Measurements from ENCODE around the gene ATL1.

The ATL1 gene

GRCh38 chr14:50530358-50530757 lies 29.6 kb upstream of the ATL1 start:
- ChIA-PET CTCF (no interaction called here), POLR2A (no interaction called here)
- no peak for TF ChIP-seq CTCF (IDR thresholded peaks at IDR 0.05; ENCODE audit: control extremely low read depth, extremely low read depth, low read depth, missing control alignments)
- no peak for DNase-seq (ENCODE audit: extremely low spot score)

GRCh38 chr14:50530794-50531365 lies 29.1 kb upstream of the ATL1 start:
- POLR2A ChIA-PET: no interaction called here
- TF ChIP-seq CTCF (IDR thresholded peaks at IDR 0.05; ENCODE audit: control extremely low read depth, extremely low read depth, low read depth, missing control alignments): no peak
- DNase-seq (ENCODE audit: extremely low spot score): no peak
- CTCF ChIA-PET: interaction anchor here (1.6 to 2.4 kb wide), 4 partner anchors 8 to 213 kb away, joined by 5 to 8 read pairs (median 7); no protein-coding TSS in a partner anchor

GRCh38 chr14:50531595-50532501 lies 28.1 kb upstream of the ATL1 start:
- DNase-seq (ENCODE audit: extremely low spot score): peak; percentile 36
- POLR2A ChIA-PET: interaction anchor here (0.6 kb wide), 1 partner anchor 424 kb away, joined by 6 read pairs; no protein-coding TSS in a partner anchor

GRCh38 chr14:50532502-50533240 lies 27.3 kb upstream of the ATL1 start, which contains the start of gene MAP4K5:
Gene MAP4K5 (minus strand): TSS chr14:50532569. CDS start chr14:50532049, 520 bp downstream.
- peak; percentile 94 for DNase-seq (ENCODE audit: extremely low spot score)
- ChIA-PET CTCF (interaction anchor here (0.7 to 2.4 kb wide), 15 partner anchors 10 to 681 kb away, joined by 3 to 24 read pairs (median 4); partner anchors contain the start of gene NEMF), POLR2A (interaction anchor here (0.6 kb wide), 1 partner anchor 424 kb away, joined by 6 read pairs; no protein-coding TSS in a partner anchor)
- peak; percentile 92 for TF ChIP-seq CTCF (IDR thresholded peaks at IDR 0.05; ENCODE audit: control extremely low read depth, extremely low read depth, low read depth, missing control alignments)

More at GRCh38 chr14:50531595-50532501, 28.1 kb upstream of the ATL1 start:
- TF ChIP-seq CTCF (IDR thresholded peaks at IDR 0.05; ENCODE audit: control extremely low read depth, extremely low read depth, low read depth, missing control alignments): no peak
- CTCF ChIA-PET: interaction anchor here (0.7 to 2.4 kb wide), 13 partner anchors 9 to 680 kb away, joined by 3 to 24 read pairs (median 4); partner anchors contain the start of gene NEMF

- DNase-seq (ENCODE audit: extremely low spot score): no peak
- CTCF ChIA-PET: interaction anchor here (0.7 to 2.4 kb wide), 5 partner anchors 190 to 226 kb away, joined by 3 to 24 read pairs (median 4); no protein-coding TSS in a partner anchor
- TF ChIP-seq CTCF (IDR thresholded peaks at IDR 0.05; ENCODE audit: control extremely low read depth, extremely low read depth, low read depth, missing control alignments): no peak
- POLR2A ChIA-PET: no interaction called here
These were observed 26.7 kb upstream of the ATL1 start for GRCh38 chr14:50533241-50533705.

All from GM10248 (cell line).